GM19467 (cell line): ENCODE results near the gene SPR.
"Not testable (repeated sequence)": the region's sequence is repeated elsewhere in the genome, so short reads cannot be mapped to it uniquely, and the experiment has no call there.

ENCODE experiments used
- ATAC-seq: cut with Tn5 transposase; IDR thresholded peaks from one replicate; pipeline ENCODE4 v1.9.1; 2021; ENCODE audit warnings: mild to moderate bottlenecking, moderate library complexity; ENCODE audit not compliant: unreplicated experiment

Gene SPR

GRCh38 chr2:72888438-72889202, 1.4 kb downstream of the SPR start:
- ATAC-seq = no peak

- ATAC-seq = no peak
These were observed 2.8 kb downstream of the SPR start for GRCh38 chr2:72889991-72890390.

GRCh38 chr2:72891091-72891818, 4.0 kb downstream of the SPR start:
- no peak for ATAC-seq

- ATAC-seq = peak; percentile 66
These were observed 5.4 kb downstream of the SPR start for GRCh38 chr2:72892506-72893173.

- peak; percentile 60 for ATAC-seq
These were observed 6.5 kb downstream of the SPR start for GRCh38 chr2:72893594-72894319.

GRCh38 chr2:72894514-72894913, 7.3 kb downstream of the SPR start:
- no peak for ATAC-seq

GRCh38 chr2:72895154-72895553, 7.9 kb downstream of the SPR start:
- ATAC-seq = no peak

- ATAC-seq = no peak
These were observed 8.6 kb downstream of the SPR start for GRCh38 chr2:72895759-72896281.

- ATAC-seq = no peak
These were observed 9.2 kb downstream of the SPR start for GRCh38 chr2:72896446-72896845.

GRCh38 chr2:72897785-72898584, 10.8 kb downstream of the SPR start:
- ATAC-seq = no peak

GRCh38 chr2:72898585-72898906, 11.3 kb downstream of the SPR start:
- no peak for ATAC-seq

- ATAC-seq = no peak
These were observed 13.1 kb downstream of the SPR start for GRCh38 chr2:72900191-72900825.

- ATAC-seq = no peak
These were observed 14.2 kb downstream of the SPR start for GRCh38 chr2:72901426-72901825.

- not testable (repeated sequence) for ATAC-seq
These were observed 20.2 kb downstream of the SPR start for GRCh38 chr2:72907369-72907768.

- ATAC-seq = no peak
These were observed 21.5 kb downstream of the SPR start for GRCh38 chr2:72908741-72909140.

GRCh38 chr2:72911256-72911655, 24.0 kb downstream of the SPR start:
- ATAC-seq = no peak

- no peak for ATAC-seq
These were observed 26.4 kb downstream of the SPR start for GRCh38 chr2:72913486-72914205.

- ATAC-seq = no peak
These were observed 27.0 kb downstream of the SPR start for GRCh38 chr2:72914206-72914559.

GRCh38 chr2:72914589-72915319, 27.5 kb downstream of the SPR start:
- no peak for ATAC-seq
